HG03045 (cell line): Measurements from ENCODE around the gene MVB12B.

ENCODE experiments used
- ATAC-seq: cut with Tn5 transposase; IDR thresholded peaks from one replicate; pipeline ENCODE4 v1.9.1; 2021; ENCODE audit warnings: mild to moderate bottlenecking, moderate library complexity; ENCODE audit not compliant: unreplicated experiment

MVB12B gene

GRCh38 chr9:126423142-126423915, 96.7 kb downstream of the MVB12B start:
- no peak for ATAC-seq

- ATAC-seq, result no peak
These were observed 97.2 kb downstream of the MVB12B start for GRCh38 chr9:126423916-126424185.

DNA sequence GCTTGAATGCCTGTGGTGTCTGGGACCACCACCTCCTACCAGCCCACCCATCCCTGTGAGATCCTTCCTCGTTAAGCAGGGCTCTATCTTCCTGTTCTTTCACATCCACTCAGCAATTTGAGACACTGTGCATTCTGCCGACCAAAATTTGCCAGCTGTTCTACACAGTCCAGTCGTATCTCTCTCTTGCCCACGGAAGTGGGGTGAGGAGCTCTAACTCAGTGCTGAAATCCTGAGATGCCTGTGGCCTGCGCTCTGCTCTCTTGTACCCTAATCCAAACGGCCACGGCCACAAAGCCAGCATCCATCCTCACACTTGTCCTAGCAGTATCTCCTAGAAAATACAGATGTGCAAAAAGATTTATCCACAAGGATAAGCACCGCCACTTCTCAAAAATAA, 97.9 kb downstream of the MVB12B start:
- no peak for ATAC-seq

DNA sequence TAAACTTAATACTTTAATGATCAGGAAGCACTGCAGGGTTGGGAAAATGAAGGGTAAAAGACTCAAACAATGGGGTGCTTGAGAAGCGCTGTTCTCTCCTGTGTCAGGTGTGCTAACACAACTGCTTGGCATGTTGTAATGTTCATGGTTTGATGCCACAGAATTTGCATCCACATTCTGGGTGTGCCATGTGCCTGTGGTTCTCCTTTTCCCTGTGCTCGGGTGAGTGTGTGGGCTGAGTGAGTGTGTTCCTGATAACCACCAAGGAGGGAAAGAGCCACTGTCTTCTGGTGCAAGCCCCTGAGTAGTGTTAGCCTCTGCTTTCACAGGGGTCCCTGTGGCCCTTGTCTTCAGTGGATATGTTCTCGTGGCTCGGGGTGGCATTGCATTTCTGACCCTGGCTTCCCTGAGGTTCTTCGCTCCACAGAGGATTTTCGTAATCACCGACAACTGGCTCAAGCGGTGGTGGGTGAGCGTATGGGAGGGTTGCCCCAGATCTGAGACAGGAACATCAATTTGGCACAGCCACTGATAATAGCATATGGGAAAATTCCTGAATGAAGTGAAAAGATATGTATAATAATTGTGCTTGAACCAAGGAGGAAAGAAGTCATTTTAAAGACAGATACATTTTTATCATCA, 102.0 kb downstream of the MVB12B start:
- ATAC-seq, result no peak

DNA sequence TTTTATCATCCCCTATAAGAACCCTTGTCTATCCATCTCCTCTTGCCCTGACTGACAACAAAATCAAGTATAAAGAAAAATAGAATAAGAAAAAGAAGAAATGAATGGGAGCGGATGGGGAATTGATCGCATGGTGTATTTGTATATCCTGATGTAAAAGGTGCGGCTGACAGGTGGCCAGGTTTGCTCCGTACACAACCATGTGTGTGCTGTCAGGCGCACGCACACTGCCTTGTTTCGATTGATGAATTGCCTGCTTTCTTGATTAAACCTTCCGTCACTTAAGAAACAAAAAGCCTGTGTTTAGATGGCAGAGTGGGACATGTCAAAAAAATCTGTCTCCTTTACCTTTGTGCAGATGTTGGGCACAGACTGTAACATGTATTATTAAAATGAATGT, 102.6 kb downstream of the MVB12B start:
- no peak for ATAC-seq

- ATAC-seq, result no peak
These were observed 103.5 kb downstream of the MVB12B start for GRCh38 chr9:126430124-126430523.

DNA sequence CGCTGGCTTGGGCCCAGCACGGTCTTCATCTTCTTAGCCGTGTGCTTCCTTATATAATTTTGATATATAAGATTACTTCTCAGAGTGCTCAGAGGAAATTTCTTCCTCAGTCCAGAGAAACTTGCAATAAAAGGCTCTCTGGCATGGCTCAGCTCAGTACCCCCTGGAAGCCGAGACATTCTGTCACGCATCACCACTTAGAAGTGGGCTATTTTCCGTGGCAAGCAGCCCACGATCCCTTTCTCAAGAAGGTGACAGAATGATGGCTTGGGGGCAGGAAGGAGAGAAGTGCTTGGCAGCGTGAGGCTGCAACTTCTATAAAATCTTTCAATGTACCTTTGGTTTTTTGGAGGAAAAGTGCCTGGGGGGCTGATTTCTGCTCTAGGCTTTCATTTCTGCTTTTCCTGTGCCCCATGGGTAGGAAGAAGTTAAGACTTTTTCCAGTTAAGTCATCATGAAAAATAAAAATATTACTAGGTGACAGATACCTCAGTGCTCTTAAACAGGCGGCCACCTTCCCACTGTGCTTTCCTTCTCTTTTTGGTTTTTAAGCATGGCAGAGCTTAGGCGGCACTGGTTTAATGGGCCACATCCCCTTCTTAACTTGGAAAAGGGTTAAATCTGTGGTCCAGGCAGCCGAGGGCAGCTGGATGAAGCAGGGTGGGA, 104.6 kb downstream of the MVB12B start:
- ATAC-seq, result no peak

DNA sequence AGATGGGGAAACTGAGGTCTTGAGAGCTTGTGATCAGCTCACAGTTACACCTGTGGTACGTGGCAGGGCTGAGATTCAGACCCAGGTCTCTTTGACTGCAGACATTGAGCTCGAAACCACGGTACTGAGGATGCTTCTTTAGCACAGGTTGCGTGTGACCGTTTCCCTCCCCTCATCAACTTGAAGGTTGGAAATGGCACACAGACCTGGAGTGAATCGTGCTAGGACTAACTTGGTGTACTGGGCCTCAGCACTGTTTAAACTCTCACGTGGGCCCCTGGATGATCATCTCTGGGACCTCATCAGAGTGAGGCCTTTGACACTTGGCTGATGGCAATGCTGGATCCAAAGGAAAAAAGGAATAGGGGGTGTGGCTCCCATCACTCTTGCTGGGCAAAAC, 106.0 kb downstream of the MVB12B start:
- ATAC-seq, result no peak

GRCh38 chr9:126435105-126435504, 108.5 kb downstream of the MVB12B start:
- no peak for ATAC-seq

DNA sequence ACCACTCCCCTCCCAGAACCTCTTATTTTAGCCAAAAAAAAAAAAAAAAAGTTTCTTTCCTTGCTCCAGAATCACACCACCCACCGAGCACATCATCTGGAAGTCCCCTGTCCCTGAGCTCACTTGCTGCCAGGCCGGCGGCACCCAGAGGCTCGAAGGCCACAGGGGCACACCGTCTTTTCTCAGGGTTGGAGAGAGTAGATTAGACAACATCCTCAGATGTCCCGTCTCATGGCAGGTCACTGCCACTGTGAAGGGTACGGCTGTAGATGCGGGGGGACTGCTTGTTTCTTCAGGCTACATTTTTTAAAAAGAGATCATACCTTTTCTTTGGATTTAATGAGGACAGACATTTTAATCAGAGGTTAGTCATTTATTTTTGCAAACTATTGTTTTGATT, 109.0 kb downstream of the MVB12B start:
- no peak for ATAC-seq

GRCh38 chr9:126436545-126437267, 110.1 kb downstream of the MVB12B start:
- ATAC-seq, result no peak

DNA sequence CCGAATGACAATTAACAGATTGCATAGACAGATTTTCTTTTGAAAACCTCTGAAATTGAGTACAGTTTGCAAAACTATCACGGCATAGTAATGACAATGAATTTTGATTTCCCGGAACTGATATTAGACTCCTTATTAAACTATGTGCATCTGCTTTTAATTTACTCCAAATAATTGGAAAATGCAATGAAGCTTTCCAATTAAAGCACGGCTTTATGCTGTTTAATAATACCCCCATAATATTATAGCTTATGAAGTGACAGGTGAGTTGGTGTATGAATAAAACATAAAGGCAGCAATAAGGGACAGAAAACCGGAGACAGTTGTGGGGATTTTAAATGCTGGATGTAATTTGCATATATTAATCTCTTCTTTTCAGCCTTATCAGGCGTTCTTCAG, 110.6 kb downstream of the MVB12B start:
- ATAC-seq, result no peak

DNA sequence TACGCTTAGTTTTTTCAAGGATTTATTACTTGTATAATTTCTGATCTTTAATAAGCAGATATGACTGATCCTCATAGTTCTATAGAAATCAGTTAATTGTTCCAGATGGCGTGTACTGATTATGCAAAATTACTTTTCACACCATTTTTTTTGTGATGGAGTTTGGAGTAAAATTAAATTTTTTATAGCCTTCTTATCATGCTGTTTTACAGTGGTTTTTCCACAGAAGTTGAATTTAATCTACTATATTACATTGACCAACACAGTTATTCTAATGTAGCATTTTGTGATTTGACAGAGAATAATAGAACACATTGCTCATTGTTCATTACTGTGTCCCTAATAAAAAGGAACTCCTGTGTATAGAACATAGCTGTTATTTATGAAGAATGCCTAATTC, 111.1 kb downstream of the MVB12B start:
- no peak for ATAC-seq

- no peak for ATAC-seq
These were observed 112.2 kb downstream of the MVB12B start for GRCh38 chr9:126438741-126439401.

GRCh38 chr9:126439402-126439765, 112.8 kb downstream of the MVB12B start:
- no peak for ATAC-seq

- no peak for ATAC-seq
These were observed 113.4 kb downstream of the MVB12B start for GRCh38 chr9:126439883-126440653.

DNA sequence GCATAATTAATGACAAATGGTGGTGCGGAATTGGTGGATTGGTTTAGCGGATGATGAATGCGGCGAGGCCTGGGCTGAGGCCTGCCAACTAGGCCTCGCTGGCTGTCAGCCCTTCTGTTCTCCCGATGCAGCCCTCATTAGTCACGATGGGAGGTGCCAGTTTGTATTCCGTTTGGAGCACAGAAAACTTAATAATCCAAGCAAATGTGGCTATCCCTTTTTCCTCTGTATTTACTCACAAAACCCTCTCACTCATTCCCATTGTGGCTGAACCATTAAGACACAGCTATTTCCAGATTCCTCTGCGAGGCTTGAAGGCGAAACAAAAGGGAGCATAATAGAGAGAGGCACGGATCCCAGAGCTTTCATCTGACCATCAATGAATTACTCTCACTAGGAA, 114.3 kb downstream of the MVB12B start:
- ATAC-seq, result no peak

DNA sequence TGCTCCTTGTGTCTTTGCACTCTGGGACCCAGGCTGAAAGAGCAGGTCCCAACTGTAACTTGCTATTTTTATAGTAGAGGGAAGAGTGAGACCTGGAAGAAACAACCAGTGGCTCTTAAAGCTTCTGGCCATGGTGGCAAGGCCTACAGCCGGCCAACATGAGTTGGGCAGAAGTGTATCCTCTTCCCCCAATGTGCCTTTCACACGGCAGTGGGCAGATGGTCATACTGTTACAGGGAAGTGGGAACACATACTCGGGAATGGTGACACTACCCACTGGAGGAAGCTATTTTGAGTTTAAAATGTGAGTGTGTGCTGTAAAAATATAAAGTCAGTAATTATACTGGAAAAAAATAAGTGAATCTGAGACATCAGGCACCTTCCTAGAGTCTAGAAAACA, 116.0 kb downstream of the MVB12B start:
- no peak for ATAC-seq

GRCh38 chr9:126443144-126443543, 116.5 kb downstream of the MVB12B start:
- ATAC-seq, result no peak

DNA sequence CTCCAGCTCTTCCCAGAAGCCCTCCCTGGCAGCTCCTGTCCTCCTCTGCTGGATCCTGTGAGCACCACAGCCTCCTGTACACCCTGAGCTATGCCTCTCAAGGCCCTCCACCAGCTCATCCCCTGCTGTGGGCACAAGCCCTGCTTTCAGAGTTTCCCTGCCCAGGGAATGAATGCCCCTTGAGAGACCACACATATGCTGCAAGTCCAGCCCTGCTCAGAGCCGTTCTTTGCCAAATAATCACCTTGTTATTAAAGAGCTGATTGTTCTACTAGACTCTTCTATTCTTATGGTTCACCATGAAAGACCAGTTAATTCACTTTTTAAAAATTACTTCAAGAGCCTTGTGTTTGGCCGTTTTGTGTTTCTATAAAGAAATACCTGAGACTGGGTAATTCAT, 121.5 kb downstream of the MVB12B start:
- no peak for ATAC-seq
